ENCODE results near the gene CD68.

The CD68 gene, protein sequence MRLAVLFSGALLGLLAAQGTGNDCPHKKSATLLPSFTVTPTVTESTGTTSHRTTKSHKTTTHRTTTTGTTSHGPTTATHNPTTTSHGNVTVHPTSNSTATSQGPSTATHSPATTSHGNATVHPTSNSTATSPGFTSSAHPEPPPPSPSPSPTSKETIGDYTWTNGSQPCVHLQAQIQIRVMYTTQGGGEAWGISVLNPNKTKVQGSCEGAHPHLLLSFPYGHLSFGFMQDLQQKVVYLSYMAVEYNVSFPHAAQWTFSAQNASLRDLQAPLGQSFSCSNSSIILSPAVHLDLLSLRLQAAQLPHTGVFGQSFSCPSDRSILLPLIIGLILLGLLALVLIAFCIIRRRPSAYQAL

DNA sequence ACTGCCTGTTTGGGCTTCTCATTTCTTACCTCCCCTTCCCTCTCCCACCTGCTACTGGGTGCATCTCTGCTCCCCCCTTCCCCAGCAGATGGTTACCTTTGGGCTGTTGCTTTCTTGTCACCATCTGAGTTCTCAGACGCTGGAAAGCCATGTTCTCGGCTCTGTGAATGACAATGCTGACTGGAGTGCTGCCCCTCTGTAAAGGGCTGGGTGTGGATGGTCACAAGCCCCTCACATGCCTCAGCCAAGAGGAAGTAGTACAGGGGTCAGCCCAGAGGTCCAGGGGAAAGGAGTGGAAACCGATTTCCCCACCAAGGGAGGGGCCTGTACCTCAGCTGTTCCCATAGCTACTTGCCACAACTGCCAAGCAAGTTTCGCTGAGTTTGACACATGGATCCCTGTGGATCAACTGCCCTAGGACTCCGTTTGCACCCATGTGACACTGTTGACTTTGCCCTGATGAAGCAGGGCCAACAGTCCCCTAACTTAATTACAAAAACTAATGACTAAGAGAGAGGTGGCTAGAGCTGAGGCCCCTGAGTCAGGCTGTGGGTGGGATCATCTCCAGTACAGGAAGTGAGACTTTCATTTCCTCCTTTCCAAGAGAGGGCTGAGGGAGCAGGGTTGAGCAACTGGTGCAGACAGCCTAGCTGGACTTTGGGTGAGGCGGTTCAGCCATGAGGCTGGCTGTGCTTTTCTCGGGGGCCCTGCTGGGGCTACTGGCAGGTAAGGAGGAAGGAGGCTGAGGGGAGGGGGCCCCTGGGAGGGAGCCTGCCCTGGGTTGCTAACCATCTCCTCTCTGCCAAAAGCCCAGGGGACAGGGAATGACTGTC lies at the start of gene CD68:
TSS of gene CD68 (plus strand) at position 638 of the 833 bp plus-strand sequence. CDS start at position 678, 40 bp downstream.
- no peak for DNase-seq

DNA sequence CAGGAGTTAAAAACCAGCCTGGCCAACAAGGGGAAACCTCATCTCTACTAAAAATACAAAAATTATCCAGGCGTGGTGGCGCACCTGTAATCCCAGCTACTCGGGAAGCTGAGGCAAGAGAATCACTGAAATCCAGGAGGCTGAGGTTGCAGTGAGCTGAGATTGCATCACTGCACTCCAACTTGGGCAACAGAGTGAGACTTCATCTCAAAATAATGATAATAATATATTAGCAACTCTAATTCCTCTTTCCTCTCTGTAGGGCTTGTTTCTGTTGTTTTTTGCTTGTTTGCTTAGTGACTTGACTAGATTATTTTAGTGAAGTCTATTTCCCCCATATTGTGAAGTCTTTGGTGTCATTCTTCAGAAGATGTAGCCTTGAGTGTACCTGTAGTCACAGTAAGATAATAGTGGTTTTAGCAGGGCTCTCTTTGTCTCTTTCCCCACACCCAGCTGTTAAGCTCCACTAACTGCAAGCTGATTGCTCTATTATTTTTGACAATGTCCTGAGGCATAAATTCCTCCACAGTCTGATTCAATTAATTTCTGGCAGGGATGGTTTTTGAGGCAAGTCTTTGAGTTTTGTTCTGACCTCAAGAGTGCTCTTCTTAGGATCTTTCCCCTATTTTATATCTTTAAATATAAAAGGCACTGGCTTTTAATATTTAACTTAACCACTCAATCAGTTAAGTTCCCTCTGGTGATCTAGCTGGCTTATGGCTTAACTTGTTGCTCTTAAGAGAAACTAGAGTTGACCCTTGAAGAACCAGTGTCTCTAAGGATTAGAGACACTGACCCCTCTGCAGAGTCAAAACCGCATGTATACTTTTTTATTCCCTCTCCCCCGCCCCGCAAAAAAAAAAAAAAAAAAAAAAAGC lies 49.2 kb upstream of the CD68 start:
- no peak for DNase-seq

DNA sequence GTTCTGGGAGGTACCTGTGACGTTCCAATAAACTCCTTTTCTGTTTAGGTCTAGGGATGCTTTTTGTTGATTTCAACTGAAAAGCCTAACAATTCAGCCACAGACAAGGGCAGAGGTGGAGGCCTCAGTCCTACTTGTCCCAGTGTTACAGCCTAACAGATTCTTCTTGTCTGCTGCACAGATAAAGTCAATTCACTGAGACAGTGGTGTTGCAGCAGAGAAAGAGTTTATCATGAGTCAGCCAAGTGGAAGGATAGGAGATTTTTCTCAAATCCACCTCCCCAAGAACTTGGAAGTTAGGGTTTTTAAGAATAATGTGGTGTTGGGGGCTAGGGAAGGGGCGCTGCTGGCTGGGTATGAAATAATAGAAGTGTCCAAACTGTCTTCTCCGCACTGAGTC lies 41.4 kb upstream of the CD68 start:
- DNase-seq = no peak

DNA sequence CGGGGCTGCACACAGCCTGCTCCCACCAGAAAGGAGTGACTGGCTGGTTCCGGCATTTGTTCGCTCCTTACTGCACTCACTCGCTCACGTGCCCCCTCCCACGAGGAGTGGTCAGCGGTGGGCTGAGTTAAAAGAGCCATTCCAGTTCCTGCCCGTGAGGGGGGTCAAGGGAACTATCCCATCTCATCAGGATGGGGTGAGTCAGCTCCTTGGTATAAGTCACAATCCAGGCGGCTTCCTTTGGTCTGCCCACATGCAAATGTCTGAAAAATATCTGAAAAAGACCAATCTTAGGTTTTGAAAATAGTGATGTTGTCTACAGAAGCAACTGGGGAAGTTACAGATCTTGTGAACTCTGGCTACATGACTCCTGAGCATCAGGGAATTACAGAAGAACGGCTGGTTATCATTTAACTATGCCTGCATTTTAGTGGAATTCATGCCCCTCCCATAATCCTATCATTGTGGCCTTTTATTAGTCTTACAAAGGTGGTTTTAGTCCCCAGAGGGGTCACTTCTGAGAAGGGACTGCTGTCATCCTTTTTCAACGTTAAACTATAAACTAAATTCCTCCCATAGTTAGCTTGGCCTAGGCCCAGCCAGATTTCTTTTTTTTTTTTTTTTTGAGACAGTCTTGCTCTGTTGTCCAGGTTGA lies 40.4 kb upstream of the CD68 start:
- no peak for DNase-seq

DNA sequence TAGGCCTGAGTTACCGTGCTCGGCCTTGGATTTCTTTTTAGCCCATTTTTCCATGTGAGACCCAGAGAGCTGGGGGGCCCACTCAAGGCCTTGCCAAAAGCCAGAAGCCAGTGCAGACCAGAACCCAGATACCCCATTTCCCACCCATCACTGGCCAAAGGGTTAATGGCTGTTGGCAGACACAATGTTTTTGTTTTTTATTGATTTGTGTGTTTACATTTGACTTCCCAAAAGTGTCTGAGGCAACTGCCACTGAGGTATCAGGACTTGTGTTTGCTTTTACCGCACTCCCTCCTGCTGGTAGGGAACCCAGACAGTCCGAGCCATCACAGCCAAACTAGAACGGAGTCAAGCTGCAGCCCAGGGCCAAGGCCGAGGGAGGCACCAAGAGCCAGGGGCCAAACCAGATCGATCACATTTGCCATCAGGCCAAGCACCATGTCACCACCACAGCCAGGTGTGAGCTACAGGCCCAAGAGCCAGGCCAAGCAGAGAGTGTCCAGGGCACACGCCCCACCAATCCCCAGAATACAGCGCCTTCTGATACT lies 38.3 kb upstream of the CD68 start:
- no peak for DNase-seq

DNA sequence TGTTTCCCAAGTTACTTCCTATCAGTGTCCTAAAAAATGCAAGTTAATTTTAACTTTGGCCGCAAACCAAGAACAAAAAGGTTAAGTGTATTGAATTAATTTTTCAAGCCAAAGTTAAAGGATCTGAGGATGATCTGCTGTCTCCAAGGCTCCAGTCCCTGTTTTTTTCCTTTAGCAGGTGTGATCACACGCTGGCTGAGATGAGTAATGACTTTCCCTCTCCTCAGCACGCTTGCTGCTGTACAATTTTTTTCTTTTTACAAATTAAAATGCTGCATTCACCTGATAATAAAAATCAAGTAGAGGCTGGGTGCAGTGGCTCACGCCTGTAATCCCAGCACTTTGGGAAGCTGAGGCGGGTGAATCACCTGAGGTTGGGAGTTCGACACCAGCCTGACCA lies 34.5 kb upstream of the CD68 start:
- no peak for DNase-seq

DNA sequence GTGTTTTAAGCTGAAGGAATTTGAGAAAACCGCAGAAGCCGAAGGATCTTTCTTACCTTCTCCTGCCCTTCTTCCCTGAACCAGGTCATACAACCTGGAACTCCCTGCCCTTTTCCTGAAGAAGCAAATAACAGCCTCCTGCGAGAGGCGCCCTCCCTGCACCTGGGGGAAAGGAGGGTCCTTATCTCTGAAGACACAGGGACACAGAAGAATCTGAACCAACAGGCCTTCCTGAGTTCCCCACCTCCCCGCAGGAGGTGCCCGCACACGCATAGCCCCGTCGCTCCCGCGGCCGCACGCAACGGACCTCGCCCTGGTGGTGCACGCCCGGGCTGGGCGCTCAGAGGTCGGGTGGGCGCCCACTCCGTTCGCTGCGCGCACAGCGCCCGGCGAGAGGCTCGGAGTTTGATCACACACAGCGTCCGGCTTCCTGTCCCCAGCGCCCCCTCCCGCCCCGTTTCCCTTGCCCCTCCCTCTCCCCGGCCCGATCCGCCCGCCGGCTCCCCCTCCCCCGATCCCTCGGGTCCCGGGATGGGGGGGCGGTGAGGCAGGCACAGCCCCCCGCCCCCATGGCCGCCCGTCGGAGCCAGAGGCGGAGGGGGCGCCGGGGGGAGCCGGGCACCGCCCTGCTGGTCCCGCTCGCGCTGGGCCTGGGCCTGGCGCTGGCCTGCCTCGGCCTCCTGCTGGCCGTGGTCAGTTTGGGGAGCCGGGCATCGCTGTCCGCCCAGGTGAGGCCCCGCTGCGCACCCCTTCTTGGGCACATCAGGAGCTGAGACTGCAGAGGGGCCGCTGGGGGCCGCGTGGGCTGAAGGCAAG lies 30.6 kb upstream of the CD68 start, which contains the start of gene TNFSF12:
TSS of gene TNFSF12 (plus strand) at position 474 of the 816 bp plus-strand sequence. CDS start at position 570, 96 bp downstream.
- DNase-seq = no peak

DNA sequence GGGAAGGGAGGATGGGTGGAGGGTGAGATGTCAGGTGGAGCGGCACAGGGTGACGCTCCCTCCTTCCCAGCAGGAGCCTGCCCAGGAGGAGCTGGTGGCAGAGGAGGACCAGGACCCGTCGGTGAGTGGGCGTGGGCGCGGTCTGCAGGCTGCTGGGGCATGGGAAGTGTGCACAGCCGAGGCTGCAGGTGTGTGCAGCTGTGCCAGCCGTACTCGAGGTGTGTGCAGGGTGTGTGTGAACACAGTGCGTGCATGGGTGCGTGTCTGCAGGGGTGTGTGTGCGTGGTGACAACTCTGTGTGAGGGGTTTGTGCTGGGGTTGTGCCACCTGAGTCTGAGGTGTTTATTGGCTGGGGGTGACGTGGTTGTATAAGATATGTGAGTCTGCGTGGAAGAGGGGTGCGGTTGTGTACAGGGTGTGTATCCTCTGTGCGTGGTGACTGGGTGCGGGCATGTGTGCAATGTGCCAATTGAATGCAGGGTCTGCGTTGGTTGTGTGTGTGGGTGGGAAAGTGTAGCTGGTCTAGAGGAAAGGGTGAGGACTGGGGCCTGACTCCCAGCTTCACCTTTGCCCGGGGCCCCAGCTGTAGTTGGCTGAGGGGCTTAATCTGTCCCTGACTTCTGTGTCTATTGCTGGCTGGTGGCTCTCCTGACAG lies 29.9 kb upstream of the CD68 start:
- DNase-seq = no peak

DNA sequence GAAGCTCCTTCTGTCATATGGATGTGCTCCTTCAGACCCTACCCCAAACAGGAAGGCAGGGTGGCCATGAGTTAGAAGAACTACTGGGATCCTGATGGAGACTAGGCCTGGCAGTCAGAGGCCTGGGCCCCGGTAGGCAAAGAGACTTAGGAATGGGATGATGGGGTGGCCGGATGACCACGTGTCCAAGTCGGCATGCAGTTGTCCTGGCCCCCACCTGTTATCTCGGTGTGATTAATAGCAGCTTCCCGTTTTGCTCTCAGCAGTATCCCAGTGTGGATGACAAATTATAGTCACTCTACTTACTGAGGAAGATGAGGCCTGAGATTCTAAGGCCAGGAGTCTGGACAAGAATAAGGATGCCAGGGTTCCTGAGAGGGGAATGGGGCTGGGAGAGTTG lies 29.1 kb upstream of the CD68 start:
- no peak for DNase-seq

DNA sequence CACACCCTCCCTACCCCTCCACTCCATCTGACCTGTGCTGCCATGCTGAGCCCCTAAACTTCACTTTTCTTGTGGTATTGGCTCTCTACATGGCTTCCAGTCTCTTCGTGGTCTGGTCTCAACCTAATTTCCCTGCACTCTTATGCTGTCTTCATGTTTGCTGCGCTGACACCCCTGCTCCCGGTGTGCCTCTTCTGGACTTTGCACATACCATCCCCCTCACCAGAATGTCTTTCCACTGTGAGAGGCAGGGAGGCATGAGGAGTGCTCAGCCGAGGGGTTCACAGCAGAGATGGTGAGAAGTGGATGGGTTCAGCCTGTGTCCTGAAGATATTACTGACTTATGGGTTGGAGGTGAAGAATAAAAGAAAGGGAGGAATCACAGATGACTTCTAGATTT lies 28.0 kb upstream of the CD68 start:
- no peak for DNase-seq

DNA sequence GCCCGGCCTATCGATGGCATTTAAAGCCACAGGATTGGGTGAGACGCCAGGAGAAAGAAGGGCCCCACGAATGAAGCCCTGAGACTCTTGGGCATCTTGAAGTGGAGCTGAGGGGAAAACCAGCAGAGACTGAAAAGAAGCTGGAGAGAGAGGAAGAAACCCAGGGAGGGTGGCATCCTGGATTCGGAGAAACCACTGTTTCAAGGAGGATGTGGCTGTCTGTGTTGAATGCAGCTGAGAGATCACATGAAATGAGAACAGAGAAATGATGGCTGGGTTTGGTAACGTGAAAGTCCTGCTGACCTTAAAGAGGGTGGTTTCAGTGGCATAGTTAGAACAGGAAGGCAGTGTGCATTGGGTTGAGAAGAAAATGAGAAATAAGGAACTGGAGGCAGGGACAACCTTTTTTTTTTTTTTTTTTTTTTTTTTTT lies 26.8 kb upstream of the CD68 start:
- no peak for DNase-seq

DNA sequence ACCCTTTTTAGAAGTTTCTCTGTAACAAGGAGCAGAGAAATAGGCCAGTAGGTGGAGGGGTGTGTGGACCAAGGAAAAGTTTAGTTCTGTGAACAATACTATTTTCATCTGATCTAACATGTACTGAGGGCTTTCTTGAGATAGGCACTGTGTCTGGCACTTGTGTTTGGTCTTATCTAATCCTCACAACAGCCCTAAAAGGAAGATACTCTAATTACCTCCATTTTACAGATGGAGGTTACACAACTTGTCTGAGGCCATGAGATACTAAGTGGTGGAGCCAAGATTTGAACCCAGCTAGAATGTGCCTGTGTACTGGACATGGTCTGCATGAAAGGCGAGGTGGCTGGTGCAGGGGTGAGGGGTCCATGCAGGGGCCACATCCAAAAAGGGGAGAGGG lies 26.1 kb upstream of the CD68 start:
- DNase-seq = no peak

DNA sequence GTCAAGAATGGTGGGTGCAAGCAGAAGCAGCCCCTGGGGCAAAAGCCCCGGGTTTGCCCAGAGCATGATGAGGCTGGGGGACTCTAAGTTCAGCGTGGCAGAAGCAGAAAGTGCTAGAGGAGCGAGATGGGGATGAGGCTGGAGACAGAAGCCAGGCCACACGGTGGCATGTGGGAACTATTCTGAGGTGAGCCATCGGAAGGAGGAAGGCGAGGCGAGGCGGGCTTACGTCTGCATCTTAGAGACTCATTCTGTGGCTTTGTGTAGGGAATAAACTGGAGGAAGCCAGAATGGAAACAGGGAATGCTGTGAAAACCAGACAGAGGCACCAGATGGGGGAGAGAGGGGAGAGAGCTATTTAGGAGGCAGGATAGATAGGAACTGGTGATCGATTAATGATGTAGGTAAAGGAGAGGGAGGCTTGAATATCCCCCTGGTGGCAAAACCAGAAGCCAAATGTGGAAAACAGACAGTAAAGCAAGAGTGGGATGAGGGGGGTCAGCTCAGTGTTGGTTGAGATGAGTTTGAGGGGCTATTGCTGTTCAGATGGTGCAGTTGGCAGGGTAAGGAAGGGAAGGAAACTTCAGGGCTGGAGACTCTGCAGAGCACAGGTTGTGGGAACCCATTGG lies 24.0 kb upstream of the CD68 start:
- DNase-seq = no peak

DNA sequence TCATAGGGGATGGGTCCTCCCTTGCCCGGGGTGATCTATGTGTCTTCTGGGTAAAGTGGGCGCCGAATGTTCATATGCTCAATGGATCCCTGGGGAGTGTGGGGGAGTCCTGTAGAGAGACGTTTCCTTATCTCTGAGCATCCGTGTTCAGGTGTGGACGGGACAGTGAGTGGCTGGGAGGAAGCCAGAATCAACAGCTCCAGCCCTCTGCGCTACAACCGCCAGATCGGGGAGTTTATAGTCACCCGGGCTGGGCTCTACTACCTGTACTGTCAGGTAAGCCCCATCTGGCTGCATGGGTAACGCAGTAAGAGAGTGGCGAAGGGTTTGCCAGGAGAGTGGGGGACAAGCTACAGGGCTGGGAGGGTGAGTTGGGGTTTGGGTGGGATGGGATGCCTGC lies 22.8 kb upstream of the CD68 start:
- DNase-seq = no peak

DNA sequence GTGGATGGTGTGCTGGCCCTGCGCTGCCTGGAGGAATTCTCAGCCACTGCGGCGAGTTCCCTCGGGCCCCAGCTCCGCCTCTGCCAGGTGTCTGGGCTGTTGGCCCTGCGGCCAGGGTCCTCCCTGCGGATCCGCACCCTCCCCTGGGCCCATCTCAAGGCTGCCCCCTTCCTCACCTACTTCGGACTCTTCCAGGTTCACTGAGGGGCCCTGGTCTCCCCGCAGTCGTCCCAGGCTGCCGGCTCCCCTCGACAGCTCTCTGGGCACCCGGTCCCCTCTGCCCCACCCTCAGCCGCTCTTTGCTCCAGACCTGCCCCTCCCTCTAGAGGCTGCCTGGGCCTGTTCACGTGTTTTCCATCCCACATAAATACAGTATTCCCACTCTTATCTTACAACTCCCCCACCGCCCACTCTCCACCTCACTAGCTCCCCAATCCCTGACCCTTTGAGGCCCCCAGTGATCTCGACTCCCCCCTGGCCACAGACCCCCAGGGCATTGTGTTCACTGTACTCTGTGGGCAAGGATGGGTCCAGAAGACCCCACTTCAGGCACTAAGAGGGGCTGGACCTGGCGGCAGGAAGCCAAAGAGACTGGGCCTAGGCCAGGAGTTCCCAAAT lies 22.2 kb upstream of the CD68 start:
- DNase-seq = no peak

DNA sequence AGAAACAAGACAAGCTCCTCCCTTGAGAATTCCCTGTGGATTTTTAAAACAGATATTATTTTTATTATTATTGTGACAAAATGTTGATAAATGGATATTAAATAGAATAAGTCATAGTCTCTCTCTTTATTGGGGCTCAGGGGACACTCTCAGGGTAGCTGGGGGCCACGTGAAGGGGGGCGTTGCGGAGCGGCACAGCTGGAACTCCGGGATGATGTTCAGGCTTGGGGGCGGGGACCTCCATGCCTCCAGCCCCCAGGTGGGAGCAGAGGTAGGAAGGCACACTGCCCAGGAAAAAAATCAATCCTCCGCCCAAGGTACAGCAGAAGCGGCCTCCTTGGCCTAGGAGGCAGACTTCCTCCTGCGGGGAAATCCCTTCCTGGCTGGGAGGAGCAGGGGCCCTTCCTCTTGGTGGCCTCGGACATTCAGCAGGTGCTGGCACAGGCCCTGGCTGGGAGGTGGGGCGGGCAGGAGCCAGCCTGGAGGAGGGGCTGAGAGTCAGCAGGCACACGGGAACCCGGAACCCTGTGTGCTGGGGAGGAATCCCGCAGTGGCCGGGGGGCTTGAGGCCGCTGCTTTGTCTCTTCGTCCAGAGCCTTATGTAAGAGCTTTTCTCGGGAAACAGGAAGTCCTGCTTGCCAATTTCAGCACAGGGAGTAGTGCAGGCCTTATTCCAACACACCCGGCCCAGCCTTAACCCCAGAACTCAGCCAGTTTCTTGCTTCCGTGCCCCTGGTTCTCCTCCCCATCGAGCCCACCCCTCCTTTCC lies 21.5 kb upstream of the CD68 start:
- DNase-seq = no peak

DNA sequence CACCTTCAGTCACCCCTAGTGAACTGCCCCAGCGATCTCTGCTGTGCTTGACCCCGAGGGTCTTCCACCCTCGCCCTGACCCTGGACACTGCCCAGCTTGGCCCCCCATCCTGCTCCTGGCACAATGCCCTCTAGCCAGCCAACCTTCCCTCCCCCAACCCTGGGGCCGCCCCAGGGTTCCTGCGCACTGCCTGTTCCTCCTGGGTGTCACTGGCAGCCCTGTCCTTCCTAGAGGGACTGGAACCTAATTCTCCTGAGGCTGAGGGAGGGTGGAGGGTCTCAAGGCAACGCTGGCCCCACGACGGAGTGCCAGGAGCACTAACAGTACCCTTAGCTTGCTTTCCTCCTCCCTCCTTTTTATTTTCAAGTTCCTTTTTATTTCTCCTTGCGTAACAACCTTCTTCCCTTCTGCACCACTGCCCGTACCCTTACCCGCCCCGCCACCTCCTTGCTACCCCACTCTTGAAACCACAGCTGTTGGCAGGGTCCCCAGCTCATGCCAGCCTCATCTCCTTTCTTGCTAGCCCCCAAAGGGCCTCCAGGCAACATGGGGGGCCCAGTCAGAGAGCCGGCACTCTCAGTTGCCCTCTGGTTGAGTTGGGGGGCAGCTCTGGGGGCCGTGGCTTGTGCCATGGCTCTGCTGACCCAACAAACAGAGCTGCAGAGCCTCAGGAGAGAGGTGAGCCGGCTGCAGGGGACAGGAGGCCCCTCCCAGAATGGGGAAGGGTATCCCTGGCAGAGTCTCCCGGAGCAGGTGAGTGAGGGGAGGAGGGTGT lies 20.7 kb upstream of the CD68 start, which contains the start of gene TNFSF13:
TSS of gene TNFSF13 (plus strand) at position 207 of the 776 bp plus-strand sequence. CDS start at position 497, 290 bp downstream.
- DNase-seq = no peak
